Measurements from ENCODE around the gene TRPV6. TPM values are rescaled to one million over a fixed set of nuclear protein-coding genes. Genes with fewer than 3 reads are reported as not detected.

Gene TRPV6
- total RNA-seq, 1 experiment from 2014 or later = not detected

Other genes with a start within 250 kb of the TRPV6 start
- not detected in 2 replicates for gene PRSS1, start 136.3 kb downstream of the TRPV6 start, total RNA-seq (2014; rRNA removed; shearing (Covaris generic); ENCODE audit: low replicate concordance)
- not detected in 2 replicates for gene PRSS2, start 114.8 kb downstream of the TRPV6 start, total RNA-seq (2014; rRNA removed; shearing (Covaris generic); ENCODE audit: low replicate concordance)
- 0.96 and 3.6 TPM in 2 replicates for gene EPHB6, start 30.7 kb downstream of the TRPV6 start, total RNA-seq (2014; rRNA removed; shearing (Covaris generic); ENCODE audit: low replicate concordance)
- gene TRPV5, start 48.0 kb upstream of the TRPV6 start, total RNA-seq (2014; rRNA removed; shearing (Covaris generic); ENCODE audit: low replicate concordance) = not detected in 2 replicates
- not detected in 2 replicates for gene LLCFC1, start 53.7 kb upstream of the TRPV6 start, total RNA-seq (2014; rRNA removed; shearing (Covaris generic); ENCODE audit: low replicate concordance)
- gene KEL, start 76.6 kb upstream of the TRPV6 start, total RNA-seq (2014; rRNA removed; shearing (Covaris generic); ENCODE audit: low replicate concordance) = not detected in 2 replicates
- not detected in 2 replicates for gene OR9A2, start 141.4 kb upstream of the TRPV6 start, total RNA-seq (2014; rRNA removed; shearing (Covaris generic); ENCODE audit: low replicate concordance)
- not detected in 2 replicates for gene OR6V1, start 166.6 kb upstream of the TRPV6 start, total RNA-seq (2014; rRNA removed; shearing (Covaris generic); ENCODE audit: low replicate concordance)
- not detected in 2 replicates for gene PIP, start 246.3 kb upstream of the TRPV6 start, total RNA-seq (2014; rRNA removed; shearing (Covaris generic); ENCODE audit: low replicate concordance)